Erythroblast (primary cell): ENCODE measurements around the gene BRPF1.
A peak's percentile ranks its signal among the peaks of the same experiment; 100 is the strongest.

Source experiments
- DNase-seq, 2 experiments: peaks; one replicate each; lab custom pipeline; 2025; lab: John Stamatoyannopoulos, UW
- GATA1 ChIP-seq: IDR thresholded peaks from 2 replicates; pipeline ENCODE4 v1.6.1; 2011; ENCODE audit warnings: low read depth, mild to moderate bottlenecking, control low read depth, low read length, moderate library complexity
- POLR2A ChIP-seq: IDR thresholded peaks from 2 replicates; pipeline ENCODE4 v1.6.1; 2011; ENCODE audit warnings: mild to moderate bottlenecking, low read length

BRPF1 gene

DNA sequence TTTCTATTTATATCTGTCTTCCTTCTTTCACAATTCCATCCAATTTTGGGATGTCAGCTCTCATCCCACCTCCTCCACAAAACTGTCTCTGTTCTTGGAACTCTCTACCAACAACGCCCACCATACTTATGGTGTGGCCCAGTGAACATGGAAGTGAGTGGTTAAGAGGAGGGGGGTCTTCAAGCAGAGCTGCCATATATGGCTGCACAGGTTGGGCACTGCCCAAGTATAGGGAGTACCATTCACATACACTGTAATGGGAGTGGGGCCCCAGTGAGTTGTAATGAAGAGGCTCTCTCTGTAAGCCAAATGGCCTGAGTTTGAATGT lies 46.1 kb downstream of the BRPF1 start:
- TF ChIP-seq POLR2A = no peak
- TF ChIP-seq GATA1 = no peak
- DNase-seq = no peak

DNA sequence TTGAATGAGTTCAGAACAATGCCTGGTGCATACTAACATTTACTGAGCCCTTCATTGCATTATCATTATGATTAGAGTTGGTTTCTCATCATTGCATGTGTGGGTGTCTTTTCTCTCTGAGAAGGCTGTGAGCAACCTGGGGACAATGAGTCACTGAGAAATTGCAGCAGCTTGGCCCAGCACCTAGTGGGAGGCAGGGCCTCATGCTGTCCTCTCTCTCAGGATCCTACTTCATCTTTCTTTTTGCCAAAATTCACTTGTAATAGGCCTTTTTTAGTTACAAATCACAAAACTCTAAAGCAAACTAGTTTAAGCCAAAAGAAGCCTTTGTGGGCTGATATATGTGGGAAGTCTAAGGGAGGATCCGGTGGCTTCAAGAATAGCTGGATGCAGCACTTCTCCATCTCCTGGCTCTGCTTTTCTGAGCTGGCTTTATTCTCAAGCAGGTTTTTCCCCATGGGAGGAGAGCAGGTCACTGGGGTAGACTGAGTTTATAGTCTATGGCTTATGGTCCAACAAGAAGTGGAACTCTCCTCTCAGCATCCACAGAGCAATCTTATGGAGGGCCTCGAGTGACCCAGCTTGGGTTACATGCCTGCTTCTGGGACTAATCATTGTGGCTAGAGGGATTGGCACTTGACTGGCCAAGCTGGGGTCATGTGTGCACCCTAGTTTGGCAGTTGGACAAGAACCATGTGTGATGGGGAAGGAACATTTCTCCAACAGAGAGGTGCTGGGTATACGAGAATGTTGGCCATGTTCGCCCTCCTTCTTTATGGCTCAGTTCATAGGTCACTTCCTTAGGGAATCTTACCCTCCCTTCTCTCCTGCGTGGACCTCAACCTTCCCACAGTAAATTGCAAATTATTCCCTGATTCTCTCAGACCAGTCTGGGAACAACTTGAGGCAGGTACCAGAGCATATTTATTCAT lies 46.9 kb downstream of the BRPF1 start:
- TF ChIP-seq GATA1 (no peak), POLR2A (no peak)
- DNase-seq = peak; percentile 31 to 64

DNA sequence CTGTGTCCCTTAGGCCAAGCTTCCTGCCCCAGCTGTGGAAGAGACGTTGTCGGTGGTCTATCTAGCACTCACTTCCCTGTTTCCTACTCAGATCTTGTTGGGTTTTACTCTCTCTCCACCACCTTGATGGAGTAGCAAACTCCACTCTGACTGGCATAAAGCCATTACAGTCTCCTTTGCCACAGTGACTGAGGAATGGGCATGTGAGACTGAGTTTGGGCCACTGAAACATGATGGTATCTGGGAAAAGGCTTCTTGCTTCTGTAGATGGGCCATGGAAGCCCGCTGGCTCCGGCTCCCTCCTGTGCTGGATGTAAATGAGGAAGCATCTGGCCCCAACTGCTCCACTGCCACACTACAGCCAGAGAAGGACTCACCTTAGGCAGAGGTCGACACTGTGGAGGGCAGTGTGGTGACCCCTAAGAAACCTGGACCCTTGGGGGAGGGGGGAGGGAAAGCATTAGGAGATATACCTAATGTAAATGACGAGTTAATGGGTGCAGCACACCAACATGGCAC lies 47.6 kb downstream of the BRPF1 start:
- TF ChIP-seq GATA1 (no peak), POLR2A (no peak)
- DNase-seq = no peak

DNA sequence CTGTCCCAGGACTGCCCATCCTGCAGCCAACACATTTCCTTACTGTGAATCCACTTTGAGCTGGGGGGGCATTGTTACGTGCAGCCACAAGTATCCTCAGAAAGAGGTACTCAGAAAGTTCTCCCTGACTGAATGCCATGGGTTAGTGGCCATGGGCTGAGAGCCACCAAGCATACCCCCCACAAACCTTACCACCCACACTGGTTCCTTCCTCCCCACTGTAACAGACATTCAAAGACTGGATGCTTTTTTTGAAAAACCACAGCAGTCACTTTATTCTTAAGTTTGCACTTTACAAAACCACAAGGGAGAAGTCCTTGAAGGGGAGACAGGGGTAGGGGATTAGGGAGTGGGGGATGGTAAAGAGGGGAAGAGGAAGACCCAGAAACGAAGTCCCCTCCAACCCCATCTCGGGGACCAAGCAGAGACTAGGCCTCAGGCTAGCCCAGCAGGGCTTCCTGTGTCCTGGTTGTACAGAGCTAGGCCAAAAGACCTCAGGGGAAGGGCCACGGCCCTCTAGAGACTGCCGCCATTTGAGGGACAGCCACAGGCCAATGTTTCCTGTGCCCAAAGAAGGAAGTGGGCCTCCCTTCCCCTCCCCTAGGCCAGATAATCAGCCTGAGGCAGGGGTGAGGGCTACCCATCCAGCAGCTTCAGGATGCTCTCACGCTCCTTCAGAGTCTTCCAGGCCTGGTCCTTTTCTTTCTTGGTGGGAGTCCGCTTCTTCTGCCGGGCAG lies 48.4 kb downstream of the BRPF1 start:
- TF ChIP-seq GATA1 = no peak
- TF ChIP-seq POLR2A = no peak

GRCh38 chr3:9780458-9780812 lies 48.9 kb downstream of the BRPF1 start:
- DNase-seq = peak in 1 of 2 experiments; percentile 39
- TF ChIP-seq POLR2A (peak; percentile 22), GATA1 (no peak)

More for the DNA sequence above, 48.4 kb downstream of the BRPF1 start:
- DNase-seq = peak; percentile 25 to 39

DNA sequence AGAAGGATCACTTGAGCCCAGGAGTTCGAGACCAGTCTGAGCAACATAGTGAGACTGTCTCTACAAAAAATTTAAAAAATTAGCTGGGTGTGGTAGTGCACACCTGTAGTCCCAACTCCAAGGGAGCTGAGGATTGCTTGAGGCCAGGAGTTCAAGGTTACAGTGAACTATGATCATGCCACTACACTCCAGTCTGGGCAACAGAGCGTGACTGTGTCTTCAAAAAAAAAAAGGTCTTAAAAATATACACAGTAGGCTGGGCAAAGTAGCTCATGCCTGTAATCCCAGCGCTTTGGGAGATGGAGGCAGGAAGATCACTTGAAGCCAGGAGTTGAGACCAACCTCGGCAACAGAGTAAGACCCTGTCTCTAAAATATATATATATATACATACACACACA lies 49.4 kb downstream of the BRPF1 start:
- TF ChIP-seq POLR2A = no peak
- TF ChIP-seq GATA1 = no peak
- DNase-seq = no peak

DNA sequence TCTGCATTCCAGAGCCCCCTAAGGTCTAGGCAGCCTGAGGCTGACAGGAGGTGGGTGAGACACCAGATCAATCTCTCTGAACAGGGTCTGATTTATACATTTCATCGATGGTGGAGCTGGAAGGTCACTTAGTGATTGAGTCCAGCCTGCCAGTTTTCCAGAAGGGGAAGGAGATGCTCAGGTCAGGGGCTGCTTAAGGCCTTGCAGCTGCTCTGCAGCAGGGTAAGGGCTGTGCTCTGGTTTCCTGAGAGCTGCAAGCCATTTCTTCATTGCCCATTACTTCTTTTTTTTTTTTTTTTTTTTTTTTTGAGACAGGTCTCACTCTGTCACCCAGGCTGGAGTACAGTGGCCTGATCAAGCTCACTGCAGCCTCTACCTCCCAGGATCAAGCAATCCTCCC lies 50.0 kb downstream of the BRPF1 start:
- DNase-seq = no peak
- TF ChIP-seq POLR2A (no peak), GATA1 (no peak)

DNA sequence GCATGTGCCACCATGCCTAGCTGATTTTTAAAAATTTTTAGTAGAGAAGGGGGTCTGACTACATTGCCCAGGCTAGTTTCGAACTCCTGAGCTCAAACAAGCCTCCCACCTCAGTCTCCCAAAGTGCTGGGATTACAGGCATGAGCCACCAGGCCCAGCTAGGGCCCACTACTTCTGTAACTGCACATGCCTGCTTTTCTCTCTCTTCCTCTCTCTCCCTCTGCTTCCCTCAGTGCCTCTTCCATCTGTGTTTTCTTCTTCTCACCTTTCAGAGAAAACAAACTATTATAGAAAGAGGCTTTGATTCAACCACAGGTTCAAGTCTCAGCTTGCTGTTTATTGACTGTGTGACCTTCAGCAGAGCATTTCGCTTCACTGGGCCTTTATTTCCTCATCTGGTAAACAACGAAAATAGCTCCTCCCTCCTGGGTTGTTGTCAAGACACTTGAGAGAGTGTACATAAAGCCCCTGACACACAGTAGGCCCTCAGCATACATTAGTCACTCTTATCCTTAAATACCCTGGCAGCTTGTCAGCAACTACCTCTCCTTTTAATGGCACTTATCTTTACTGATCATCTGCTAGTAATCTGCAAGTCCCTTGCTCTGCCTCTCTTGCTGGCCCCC lies 50.6 kb downstream of the BRPF1 start:
- peak; percentile 77 to 93 for DNase-seq

DNA sequence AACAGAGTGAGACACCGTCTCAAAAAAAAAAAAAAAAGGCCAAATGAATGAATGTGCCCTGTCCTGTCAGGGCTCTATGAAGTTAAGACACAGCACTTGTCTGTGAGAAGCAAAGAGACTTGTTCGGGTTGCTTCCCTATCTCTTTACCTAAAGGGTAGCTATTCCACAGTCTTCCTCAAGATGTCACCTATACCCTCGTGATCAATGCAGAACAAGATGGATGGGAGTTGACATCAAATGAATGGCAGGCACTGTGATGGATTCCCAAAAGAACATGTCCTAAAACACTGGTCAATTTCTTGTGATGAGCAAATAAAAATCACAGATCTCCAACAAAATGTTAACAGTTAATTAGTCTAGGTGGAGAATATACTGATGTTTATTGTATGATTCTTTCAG lies 51.2 kb downstream of the BRPF1 start:
- TF ChIP-seq POLR2A = no peak
- TF ChIP-seq GATA1 = no peak
- DNase-seq = peak; percentile 55 to 61

More for the DNA sequence above, 50.6 kb downstream of the BRPF1 start:
- no peak for TF ChIP-seq GATA1
- TF ChIP-seq POLR2A = no peak

DNA sequence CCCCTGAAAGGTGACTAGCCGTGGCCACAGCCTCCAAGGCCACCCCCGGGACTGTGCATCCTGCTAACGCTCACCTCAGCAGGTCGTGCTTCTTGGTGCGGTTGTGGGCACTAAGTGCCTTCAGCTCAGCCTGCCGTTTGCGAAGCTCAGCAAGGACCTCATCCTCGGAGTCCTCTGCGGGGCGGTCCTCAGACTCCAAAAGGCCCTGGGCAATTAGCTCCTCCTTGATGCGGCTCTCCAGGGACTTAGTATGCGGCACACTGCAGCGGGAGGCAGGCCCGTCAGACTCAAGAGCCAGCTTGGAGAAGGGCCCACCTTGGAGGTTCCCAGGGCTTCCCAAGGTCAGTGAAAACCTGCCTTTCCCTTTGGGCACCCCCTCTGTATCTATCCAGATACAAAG lies 52.4 kb downstream of the BRPF1 start:
- DNase-seq = no peak
- TF ChIP-seq GATA1 = no peak
- TF ChIP-seq POLR2A = no peak

DNA sequence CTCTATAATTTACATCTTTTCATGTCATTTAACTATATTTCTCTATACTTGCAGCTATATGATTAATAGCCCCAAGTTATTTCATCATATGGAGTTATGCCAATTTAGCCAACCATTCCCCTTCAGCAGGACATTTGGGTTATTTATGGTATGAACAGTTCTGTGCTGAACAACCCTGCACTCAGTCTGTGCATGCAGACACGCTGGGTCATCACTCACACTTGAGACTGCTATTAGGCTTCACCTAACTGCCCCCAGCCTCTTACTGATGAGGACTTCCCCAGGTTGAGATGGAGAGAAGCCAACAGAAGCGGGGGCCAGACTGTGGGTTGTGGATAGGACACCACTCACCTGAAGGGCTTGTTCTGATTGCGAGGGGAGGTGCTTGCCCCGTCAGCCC lies 53.4 kb downstream of the BRPF1 start:
- TF ChIP-seq GATA1 = no peak
- no peak for TF ChIP-seq POLR2A

GRCh38 chr3:9785602-9786001 lies 54.1 kb downstream of the BRPF1 start:
- peak; percentile 61 to 71 for DNase-seq
- TF ChIP-seq POLR2A (no peak), GATA1 (no peak)

More for the DNA sequence above, 53.4 kb downstream of the BRPF1 start:
- no peak for DNase-seq

- TF ChIP-seq GATA1 (no peak), POLR2A (no peak)
- DNase-seq = peak; percentile 51 to 81
Measured at GRCh38 chr3:9786209-9786739, 54.7 kb downstream of the BRPF1 start.
